Retinal pigment epithelial cell (primary cell): Measurements from ENCODE around the gene ZNF469.

ENCODE experiments used
- DNase-seq: peaks from one replicate; pipeline ENCODE4 v3.0.0-alpha.2; 2010; ENCODE audit warnings: low read depth
- H3K4me3 ChIP-seq: 2 replicates; pipeline ENCODE4 v1.5.1; 2011; ENCODE audit warnings: mild to moderate bottlenecking, low read length, control low read depth, moderate library complexity
- CTCF ChIP-seq: conservative IDR thresholded peaks from 2 replicates; pipeline ENCODE4 v1.5.1; 2011; ENCODE audit warnings: low read depth, low read length, control low read depth, inconsistent platforms

The ZNF469 gene

GRCh38 chr16:88344411-88345030 is 38.2 kb upstream of the ZNF469 start:
- TF ChIP-seq CTCF, result no peak
- DNase-seq, result no peak
- H3K4me3 ChIP-seq, result no peak overlapping the region

GRCh38 chr16:88345031-88345720 is 37.6 kb upstream of the ZNF469 start:
- no peak for DNase-seq
- TF ChIP-seq CTCF, result no peak
- H3K4me3 ChIP-seq, result no peak overlapping the region

GRCh38 chr16:88345721-88346560 is 36.8 kb upstream of the ZNF469 start:
- DNase-seq, result no peak
- TF ChIP-seq CTCF, result no peak

GRCh38 chr16:88346680-88347505 is 35.9 kb upstream of the ZNF469 start:
- H3K4me3 ChIP-seq, result no peak overlapping the region
- DNase-seq, result no peak

More at GRCh38 chr16:88345721-88346560, 36.8 kb upstream of the ZNF469 start:
- H3K4me3 ChIP-seq, result no peak overlapping the region

GRCh38 chr16:88347656-88348376 is 34.9 kb upstream of the ZNF469 start:
- no peak overlapping the region for H3K4me3 ChIP-seq
- no peak for TF ChIP-seq CTCF
- DNase-seq, result no peak

More at GRCh38 chr16:88346680-88347505, 35.9 kb upstream of the ZNF469 start:
- TF ChIP-seq CTCF, result no peak
